D721Med (cell line): ENCODE results near the gene PTPRU.
"Not testable (repeated sequence)": the region's sequence is repeated elsewhere in the genome, so short reads cannot be mapped to it uniquely, and the experiment has no call there.

Experiments
- DNase-seq: peaks from one replicate; pipeline ENCODE4 v3.0.0; 2011; ENCODE audit warnings: low spot score; ENCODE audit not compliant: insufficient read length
- FAIRE-seq: peaks from 2 replicates; lab custom pipeline; 2011; peaks lifted over from hg19 to GRCh38; lab: Jason Lieb, UNC
- TF ChIP-seq, protein P1 (sequence below): IDR thresholded peaks from 2 replicates; pipeline ENCODE4 v1.5.1; 2012; ENCODE audit warnings: mild to moderate bottlenecking, control low read depth; ENCODE audit not compliant: insufficient read depth; ENCODE audit errors: missing control alignments

Gene PTPRU

DNA sequence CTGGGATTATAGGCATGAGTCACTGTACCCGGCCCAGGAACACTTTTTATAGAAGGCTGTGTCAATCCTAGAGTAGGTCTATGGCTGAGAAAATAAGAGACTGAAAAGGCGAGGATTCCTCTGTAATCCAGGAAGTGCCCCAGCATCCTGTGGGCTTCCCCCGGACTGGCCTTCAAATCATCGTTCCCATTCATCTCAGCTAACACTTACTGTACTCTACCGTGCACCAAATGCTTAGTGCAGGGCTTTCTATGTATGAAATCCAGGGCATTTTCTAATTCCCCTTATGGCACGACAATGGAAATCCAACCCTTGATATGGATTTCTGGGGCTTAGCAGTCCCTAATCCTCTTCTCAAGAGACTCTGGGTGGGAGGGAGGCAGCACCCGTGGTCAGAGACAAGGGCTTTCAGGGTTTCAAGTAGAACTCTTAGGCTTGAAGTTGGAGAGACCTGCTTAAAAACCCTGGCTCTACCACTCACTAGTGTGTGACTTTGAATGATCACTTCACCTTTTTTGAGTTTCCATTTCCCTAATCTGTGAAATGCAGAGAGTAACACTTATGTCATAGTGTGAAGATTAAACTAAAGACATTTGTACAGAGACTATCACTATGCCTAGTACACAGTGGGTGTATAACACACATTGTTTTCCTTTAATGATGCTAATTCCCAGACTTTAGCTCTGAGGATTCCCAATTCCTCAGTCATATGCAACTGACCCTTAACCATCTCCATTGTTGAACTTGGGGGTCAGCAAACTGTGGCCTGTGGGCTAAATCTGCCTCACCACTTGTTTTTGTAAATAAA is 25.8 kb upstream of the PTPRU start:
- FAIRE-seq (peak; percentile 99), DNase-seq (peak; percentile 67)
- TF ChIP-seq, protein P1, sequence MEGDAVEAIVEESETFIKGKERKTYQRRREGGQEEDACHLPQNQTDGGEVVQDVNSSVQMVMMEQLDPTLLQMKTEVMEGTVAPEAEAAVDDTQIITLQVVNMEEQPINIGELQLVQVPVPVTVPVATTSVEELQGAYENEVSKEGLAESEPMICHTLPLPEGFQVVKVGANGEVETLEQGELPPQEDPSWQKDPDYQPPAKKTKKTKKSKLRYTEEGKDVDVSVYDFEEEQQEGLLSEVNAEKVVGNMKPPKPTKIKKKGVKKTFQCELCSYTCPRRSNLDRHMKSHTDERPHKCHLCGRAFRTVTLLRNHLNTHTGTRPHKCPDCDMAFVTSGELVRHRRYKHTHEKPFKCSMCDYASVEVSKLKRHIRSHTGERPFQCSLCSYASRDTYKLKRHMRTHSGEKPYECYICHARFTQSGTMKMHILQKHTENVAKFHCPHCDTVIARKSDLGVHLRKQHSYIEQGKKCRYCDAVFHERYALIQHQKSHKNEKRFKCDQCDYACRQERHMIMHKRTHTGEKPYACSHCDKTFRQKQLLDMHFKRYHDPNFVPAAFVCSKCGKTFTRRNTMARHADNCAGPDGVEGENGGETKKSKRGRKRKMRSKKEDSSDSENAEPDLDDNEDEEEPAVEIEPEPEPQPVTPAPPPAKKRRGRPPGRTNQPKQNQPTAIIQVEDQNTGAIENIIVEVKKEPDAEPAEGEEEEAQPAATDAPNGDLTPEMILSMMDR = no peak

DNA sequence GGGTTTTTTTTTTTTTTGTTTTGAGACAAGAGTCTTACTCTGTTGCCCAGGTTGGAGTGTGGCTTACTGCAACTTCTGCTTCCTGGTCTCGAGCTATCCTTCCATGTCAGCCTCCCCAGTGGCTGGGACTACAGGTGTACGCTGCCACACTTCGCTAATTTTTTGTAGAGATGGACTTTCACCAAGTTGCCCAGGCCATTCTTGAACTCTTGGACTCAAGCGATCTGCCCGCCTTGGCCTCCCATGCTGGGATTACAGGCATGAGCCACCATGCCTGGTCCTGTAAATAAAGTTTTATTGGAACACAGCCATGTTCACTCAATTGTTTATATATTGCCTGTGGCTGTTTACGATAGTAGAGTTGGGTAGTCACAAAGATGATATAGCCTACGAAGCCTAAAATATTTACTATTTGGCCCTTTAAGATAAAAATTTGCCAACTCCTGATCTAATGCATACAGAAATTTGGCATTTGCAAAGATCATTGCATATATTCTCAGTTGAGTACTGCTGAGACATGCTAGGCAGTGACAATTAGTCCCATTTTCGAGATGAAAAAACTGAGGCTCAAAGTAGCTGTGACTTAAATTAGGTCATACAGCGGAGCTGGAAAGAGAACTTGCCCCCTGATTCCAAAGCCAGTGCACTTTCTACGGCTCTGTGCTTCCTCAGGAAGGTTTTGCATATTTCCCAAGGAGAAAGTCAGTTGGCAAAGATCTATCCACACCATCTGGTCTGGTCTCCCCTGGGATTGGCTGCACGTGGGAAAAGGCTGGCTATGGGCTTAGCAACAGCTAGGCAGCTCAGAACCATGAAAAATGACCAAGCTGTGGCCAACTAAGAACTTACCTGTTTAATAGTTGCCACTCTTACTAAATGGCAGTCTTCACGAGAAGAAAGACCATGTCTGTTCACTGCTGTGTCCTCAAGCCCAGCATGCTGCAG is 25.0 kb upstream of the PTPRU start:
- DNase-seq = peak; percentile 48
- TF ChIP-seq, protein P1 = no peak
- FAIRE-seq = peak; percentile 90

DNA sequence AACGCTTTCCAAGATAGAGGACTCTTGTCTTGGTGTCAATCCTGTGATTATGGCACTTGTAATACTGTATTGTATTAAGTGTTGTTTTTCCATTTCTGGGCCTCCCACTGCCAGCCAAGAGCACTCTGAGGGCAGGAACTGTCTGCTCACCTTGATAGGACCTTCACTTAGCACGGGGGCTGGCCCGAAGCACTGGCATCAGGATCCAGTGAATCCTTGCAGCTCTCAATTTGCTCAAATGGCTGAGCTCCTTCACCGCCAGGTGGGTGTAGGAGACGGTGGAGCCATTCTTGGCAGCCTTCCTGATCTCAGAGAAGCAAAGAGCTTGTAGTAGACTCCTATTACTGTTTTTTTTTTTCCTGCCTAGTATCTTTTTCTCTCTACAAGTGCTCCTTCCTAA is 23.3 kb upstream of the PTPRU start:
- DNase-seq (no peak), FAIRE-seq (no peak)
- TF ChIP-seq, protein P1 = no peak

DNA sequence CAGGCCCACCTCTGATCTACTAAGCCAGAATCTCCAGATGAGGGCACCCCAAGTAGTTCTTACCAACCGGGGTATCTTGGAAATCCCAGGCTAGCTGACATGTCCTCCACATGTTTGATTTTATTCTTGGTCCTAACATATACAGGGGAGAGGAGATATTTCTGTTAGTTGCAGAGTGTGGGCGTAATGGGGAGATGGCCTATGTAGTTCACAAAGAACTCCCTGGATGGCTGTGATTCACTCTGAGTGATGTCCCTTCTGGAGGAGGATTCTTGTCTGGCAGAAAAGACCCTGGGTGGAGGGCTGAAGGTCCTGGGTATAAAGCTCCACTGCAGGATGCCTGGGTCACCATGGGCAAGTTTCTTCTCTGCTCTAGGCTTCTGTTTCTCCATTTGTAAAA is 18.7 kb upstream of the PTPRU start:
- DNase-seq (no peak), FAIRE-seq (no peak)
- TF ChIP-seq, protein P1 = no peak

DNA sequence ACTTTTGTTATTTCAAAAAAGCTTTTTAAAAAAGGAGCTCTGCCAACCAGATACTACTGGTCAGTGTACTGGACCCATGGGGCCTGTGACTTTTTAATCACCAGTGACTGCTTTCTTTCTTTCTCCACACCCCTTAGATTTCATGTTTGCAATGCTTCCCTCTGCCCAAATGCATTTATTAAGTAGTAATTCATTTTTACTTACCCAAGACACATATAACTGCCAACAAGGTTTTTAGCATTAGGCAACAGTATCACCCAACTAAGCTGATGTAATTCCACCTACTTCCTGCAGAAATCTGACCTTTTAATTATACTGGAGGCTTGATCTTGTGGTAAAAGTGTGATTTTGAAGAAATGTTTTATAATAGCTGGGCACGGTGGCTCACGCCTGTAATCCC is 18.1 kb upstream of the PTPRU start:
- DNase-seq (no peak), FAIRE-seq (no peak)
- TF ChIP-seq, protein P1 = no peak

DNA sequence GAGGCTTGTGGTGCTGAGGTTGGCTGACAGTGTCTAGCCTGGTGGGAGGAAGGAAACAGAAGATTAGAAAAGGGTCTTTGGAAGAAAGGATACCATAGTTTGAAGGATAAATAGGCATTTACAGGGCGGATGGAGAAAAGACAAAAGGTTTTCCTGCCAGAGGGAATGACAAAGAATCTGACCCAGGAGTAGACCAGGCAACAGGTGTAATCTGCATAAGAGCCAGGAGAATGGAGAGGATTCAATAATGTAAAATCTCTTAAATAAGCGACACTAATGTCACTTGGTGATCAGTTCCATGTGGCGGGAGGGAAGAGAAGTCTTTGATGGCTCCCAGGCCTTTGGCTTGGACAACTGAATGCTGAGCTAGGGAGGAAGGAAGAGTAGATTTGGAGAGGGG is 15.0 kb upstream of the PTPRU start:
- TF ChIP-seq, protein P1 = no peak
- DNase-seq (no peak), FAIRE-seq (no peak)

DNA sequence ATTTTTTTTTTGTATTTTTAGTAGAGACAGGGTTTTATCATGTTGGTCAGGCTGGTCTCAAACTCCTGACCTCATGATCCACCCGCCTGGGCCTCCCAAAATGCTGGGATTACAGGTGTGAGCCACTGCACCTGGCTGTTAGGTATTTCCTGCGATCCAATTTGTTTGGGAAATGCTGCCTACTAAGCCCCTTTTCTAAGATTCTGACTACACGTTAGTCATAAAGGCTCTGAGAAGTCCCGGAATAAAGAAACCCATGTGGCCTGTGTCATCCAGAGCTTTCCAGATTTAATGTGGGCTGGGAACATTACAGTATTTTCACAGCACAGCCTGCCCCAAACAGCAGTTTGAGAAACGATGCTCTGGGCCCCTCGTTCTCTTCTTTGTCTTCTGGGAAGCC is 14.1 kb upstream of the PTPRU start:
- not testable (repeated sequence) for FAIRE-seq

More for the DNA sequence above, 14.1 kb upstream of the PTPRU start:
- not testable (repeated sequence) for DNase-seq
